Panc1 (cell line): ENCODE measurements around the gene ADAMTS18. TPM values are rescaled to one million over a fixed set of nuclear protein-coding genes. Genes with fewer than 3 reads are reported as not detected.

Experiments
- ATAC-seq: fragments of 200-7000 bp; cut with Tn5 transposase; 2 replicates; pipeline ENCODE4 v1.9.1; 2020; ENCODE audit warnings: mild to moderate bottlenecking, moderate library complexity
- BruUV-seq: library from RNA; stranded (reverse); fragments of 400-500 nt; replicated peaks from 2 replicates; lab custom pipeline; 2021; lab: Mats Ljungman, UMichigan
- CTCF ChIA-PET: fragments of 300-600 bp; sonication (Branson Sonifier 250); formaldehyde crosslinking; loops from one replicate; lab custom pipeline; 2022; ENCODE audit warnings: antibody characterized with exemption; lab: Charles Lee
- POLR2A ChIA-PET: fragments of 300-600 bp; sonication (Branson Sonifier 250); formaldehyde crosslinking; loops from one replicate; lab custom pipeline; 2022; ENCODE audit warnings: antibody characterized with exemption; lab: Charles Lee
- DNase-seq: peaks from one replicate; pipeline ENCODE4 v3.0.0-alpha.2; 2010; ENCODE audit warnings: low read depth, low spot score
- H3K27ac ChIP-seq: 2 replicates; pipeline ENCODE4 v1.5.1; 2011; ENCODE audit warnings: mild to moderate bottlenecking, low read length, inconsistent platforms
- H3K27me3 ChIP-seq: fragments of 200-500 bp; sonication (Bioruptor generic); 2 replicates; pipeline ENCODE4 v1.6.0; 2014; ENCODE audit warnings: low read length, inconsistent platforms; ENCODE audit not compliant: control insufficient read depth, insufficient read depth
- H3K36me3 ChIP-seq: fragments of 200-500 bp; sonication (Bioruptor generic); 2 replicates; pipeline ENCODE4 v1.5.1; 2014; ENCODE audit warnings: inconsistent platforms, mild to moderate bottlenecking, low read length, moderate library complexity; ENCODE audit not compliant: control insufficient read depth, insufficient read depth
- H3K4me1 ChIP-seq: 2 replicates; pipeline ENCODE4 v1.5.1; 2011; ENCODE audit warnings: inconsistent platforms, mild to moderate bottlenecking, low read length, moderate library complexity; ENCODE audit not compliant: control insufficient read depth, insufficient read depth
- H3K4me3 ChIP-seq, 2 experiments: 2 replicates each; pipeline ENCODE4 v1.5.1; 2011 to 2012; ENCODE audit warnings: low read depth in 2 of 2, low read length in 2 of 2, mild to moderate bottlenecking in 2 of 2, inconsistent platforms in 1 of 2, moderate library complexity in 1 of 2
- H3K9me3 ChIP-seq: fragments of 200-500 bp; sonication (Bioruptor generic); 2 replicates; pipeline ENCODE4 v1.5.1; 2014; ENCODE audit warnings: low read depth, mild to moderate bottlenecking, inconsistent platforms, low read length, moderate library complexity; ENCODE audit not compliant: control insufficient read depth, insufficient read depth
- POLR2AphosphoS5 ChIP-seq: IDR thresholded peaks from 2 replicates; pipeline ENCODE4 v1.6.1; 2012; ENCODE audit warnings: mild to moderate bottlenecking, low read depth, low read length, moderate library complexity
- SIN3A ChIP-seq: IDR thresholded peaks from 2 replicates; pipeline ENCODE4 v1.6.1; 2012; ENCODE audit warnings: low read depth, mild to moderate bottlenecking, low read length, moderate library complexity, borderline replicate concordance; ENCODE audit not compliant: insufficient read depth
- TCF7L2 ChIP-seq: IDR thresholded peaks from 2 replicates; pipeline ENCODE4 v1.6.1; 2011; ENCODE audit warnings: mild to moderate bottlenecking, low read depth, low read length, inconsistent platforms
- in situ Hi-C: cut with HindIII; loops from 2 replicates; pipeline ENCODE4 v1.10.0; 2016; ENCODE audit warnings: low sequenced_read_pairs, low pct_unique_long_range_greater_than_20kb
- intact Hi-C: fragments of 100-400 bp; cut with micrococcal nuclease; formaldehyde crosslinking; loops from one replicate; pipeline ENCODE4 v1.10.0; 2022; ENCODE audit not compliant: unreplicated experiment
- total RNA-seq: library from RNA; stranded (reverse); gene quantifications from one replicate; pipeline ENCODE4 v1.2.1, GENCODE V29; 2021; ENCODE audit not compliant: unreplicated experiment
- TF ChIP-seq, protein P1 (sequence below), 2 experiments: IDR thresholded peaks; 2 replicates each; pipeline ENCODE4 v1.6.1; 2011 to 2012; ENCODE audit warnings: low read depth in 2 of 2, control low read depth in 1 of 2, low read length in 1 of 2, mild to moderate bottlenecking in 1 of 2, moderate library complexity in 1 of 2; ENCODE audit not compliant: insufficient read depth in 1 of 2
- TF ChIP-seq, protein P2 (sequence below): fragments of 450-650 bp; IDR thresholded peaks from 2 replicates; pipeline ENCODE4 v1.5.1; 2017; ENCODE audit warnings: mild to moderate bottlenecking

The ADAMTS18 gene
- total RNA-seq, 1 experiment from 2014 or later: not detected

DNA sequence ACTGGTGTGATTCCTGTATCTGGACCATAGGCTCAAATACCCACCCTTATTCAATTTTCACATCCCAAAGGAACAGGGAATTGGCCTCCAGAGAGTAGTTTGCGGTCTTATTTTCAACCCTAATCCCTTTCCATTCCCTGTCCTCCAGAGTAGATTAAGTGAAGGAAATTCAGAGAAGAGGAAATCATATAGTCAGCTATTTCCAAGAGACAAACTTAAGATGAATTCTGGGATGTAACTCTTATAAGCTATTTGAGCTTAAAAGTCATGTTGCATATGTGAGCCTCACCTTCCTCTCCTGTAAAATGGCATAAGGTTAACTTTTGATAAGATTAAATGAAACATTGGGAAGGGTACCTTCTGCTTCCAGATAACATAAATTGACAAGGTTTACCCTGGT, 37.4 kb upstream of the ADAMTS18 start:
- in situ Hi-C loops: no loop called here
- ChIA-PET POLR2A (no interaction called here), CTCF (no interaction called here)
- TF ChIP-seq SIN3A (no peak), POLR2AphosphoS5 (no peak), TCF7L2 (no peak)
- TF ChIP-seq, protein P1, sequence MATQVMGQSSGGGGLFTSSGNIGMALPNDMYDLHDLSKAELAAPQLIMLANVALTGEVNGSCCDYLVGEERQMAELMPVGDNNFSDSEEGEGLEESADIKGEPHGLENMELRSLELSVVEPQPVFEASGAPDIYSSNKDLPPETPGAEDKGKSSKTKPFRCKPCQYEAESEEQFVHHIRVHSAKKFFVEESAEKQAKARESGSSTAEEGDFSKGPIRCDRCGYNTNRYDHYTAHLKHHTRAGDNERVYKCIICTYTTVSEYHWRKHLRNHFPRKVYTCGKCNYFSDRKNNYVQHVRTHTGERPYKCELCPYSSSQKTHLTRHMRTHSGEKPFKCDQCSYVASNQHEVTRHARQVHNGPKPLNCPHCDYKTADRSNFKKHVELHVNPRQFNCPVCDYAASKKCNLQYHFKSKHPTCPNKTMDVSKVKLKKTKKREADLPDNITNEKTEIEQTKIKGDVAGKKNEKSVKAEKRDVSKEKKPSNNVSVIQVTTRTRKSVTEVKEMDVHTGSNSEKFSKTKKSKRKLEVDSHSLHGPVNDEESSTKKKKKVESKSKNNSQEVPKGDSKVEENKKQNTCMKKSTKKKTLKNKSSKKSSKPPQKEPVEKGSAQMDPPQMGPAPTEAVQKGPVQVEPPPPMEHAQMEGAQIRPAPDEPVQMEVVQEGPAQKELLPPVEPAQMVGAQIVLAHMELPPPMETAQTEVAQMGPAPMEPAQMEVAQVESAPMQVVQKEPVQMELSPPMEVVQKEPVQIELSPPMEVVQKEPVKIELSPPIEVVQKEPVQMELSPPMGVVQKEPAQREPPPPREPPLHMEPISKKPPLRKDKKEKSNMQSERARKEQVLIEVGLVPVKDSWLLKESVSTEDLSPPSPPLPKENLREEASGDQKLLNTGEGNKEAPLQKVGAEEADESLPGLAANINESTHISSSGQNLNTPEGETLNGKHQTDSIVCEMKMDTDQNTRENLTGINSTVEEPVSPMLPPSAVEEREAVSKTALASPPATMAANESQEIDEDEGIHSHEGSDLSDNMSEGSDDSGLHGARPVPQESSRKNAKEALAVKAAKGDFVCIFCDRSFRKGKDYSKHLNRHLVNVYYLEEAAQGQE (IDR thresholded peaks at IDR 0.05; ENCODE audit: insufficient read depth in 1 of 2, low read depth in 2 of 2, low read length in 1 of 2): no peak
- TF ChIP-seq, protein P2, sequence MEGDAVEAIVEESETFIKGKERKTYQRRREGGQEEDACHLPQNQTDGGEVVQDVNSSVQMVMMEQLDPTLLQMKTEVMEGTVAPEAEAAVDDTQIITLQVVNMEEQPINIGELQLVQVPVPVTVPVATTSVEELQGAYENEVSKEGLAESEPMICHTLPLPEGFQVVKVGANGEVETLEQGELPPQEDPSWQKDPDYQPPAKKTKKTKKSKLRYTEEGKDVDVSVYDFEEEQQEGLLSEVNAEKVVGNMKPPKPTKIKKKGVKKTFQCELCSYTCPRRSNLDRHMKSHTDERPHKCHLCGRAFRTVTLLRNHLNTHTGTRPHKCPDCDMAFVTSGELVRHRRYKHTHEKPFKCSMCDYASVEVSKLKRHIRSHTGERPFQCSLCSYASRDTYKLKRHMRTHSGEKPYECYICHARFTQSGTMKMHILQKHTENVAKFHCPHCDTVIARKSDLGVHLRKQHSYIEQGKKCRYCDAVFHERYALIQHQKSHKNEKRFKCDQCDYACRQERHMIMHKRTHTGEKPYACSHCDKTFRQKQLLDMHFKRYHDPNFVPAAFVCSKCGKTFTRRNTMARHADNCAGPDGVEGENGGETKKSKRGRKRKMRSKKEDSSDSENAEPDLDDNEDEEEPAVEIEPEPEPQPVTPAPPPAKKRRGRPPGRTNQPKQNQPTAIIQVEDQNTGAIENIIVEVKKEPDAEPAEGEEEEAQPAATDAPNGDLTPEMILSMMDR: no peak
- H3K27me3 ChIP-seq: no peaks in the 10 kb centered on the region
- DNase-seq (no peak), ATAC-seq (no peak)
- H3K9me3 ChIP-seq: no peaks in the 10 kb centered on the region
- BruUV-seq: no TSS peak
- H3K36me3 ChIP-seq: no peaks in the 10 kb centered on the region
- no peaks in the 10 kb centered on the region for H3K4me1 ChIP-seq
- intact Hi-C loops: no loop called here
- H3K27ac ChIP-seq: no peak overlapping the region
- H3K4me3 ChIP-seq: no peak overlapping the region

DNA sequence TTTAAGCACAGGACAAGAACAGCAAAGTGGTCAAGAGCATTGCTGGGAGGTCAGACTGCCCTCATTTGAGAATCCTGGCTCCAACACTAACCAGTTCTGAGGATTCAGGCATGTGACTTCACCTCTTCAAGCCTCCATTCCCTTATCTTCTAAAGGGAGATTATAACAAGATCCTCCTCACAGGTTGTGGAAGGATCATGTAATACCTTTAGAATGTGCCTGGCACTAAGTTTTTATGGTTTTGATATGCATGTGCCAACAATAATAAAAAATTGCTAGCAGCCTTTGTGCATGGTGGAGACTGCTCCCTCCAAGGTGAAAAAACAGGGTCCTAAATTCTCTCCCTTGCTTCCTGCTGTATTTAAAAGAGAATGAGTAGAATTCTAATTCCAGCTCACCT, 36.0 kb upstream of the ADAMTS18 start:
- intact Hi-C loops: no loop called here
- no peaks in the 10 kb centered on the region for H3K27me3 ChIP-seq
- H3K4me1 ChIP-seq: no peaks in the 10 kb centered on the region
- no peaks in the 10 kb centered on the region for H3K36me3 ChIP-seq
- peak overlapping the region; percentile 17; the same call in 1 of the 2 replicates for H3K27ac ChIP-seq
- ChIA-PET CTCF (no interaction called here), POLR2A (no interaction called here)
- TF ChIP-seq TCF7L2 (no peak), POLR2AphosphoS5 (no peak), SIN3A (no peak)
- TF ChIP-seq, protein P1 (IDR thresholded peaks at IDR 0.05; ENCODE audit: insufficient read depth in 1 of 2, low read depth in 2 of 2, low read length in 1 of 2): no peak
- TF ChIP-seq, protein P2: no peak
- no peak for DNase-seq
- H3K9me3 ChIP-seq: no peaks in the 10 kb centered on the region
- no peak overlapping the region for H3K4me3 ChIP-seq
- BruUV-seq: no TSS peak
- ATAC-seq: no peak
- in situ Hi-C loops: no loop called here
